ENCODE results near the gene ZDHHC18. TPM values are rescaled to one million over a fixed set of nuclear protein-coding genes. Genes with fewer than 3 reads are reported as not detected.

ZDHHC18 gene
- total RNA-seq, 1 experiment from 2014 or later = 21.3 TPM

DNA sequence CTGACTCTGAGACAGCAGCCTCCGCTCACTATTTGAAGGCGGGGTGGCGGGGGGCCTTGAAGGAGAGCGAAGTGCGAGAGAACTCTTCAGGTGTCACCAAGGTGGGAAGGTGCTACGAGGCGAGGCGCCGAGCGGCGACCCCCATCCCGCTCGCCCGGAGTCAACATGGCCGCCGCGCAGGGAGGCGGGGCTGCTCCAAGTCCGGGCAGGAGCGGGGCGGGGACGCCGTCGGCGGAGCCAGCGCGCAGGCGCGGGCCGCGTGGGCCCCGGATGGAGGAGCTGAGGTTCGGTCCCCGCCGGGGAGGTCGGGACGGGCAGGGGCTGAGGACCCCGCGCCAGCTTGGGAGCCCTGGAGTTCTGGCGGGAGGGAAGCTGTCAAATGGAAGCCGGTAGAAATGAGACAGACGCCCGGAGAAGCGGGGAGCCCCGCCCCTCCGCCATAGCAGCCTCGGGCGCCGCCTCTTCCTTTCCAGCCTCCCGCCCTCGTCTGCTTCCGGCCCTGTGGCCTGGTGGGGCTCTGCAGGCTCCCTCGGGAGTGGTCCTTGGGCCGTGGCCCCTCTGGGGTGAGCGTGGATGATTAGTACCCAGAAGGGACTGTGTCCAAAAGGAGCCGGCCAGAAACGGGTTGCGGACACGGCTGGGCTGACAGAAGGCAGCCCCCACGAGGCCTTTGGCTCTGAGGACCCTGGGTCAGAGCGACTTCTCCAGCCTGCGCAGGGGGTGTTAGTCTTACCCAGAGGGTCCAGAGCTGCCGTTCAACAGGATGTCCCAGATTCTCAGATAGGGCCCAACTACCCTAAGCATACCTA is 38.6 kb upstream of the ZDHHC18 start, which contains the start of gene PIGV:
TSS of gene PIGV (plus strand) at position 245 of the 809 bp plus-strand sequence. CDS start 2,866 bp downstream, outside the sequence.
- H3K27me3 Mint-ChIP-seq (ENCODE audit: insufficient read depth, unreplicated experiment) = no peaks in the 10 kb centered on the region
- Histone ChIP-seq H3K9me3 (no peaks in the 10 kb centered on the region), H3K4me1 (peaks cover 44% of the 10 kb centered on the region), H3K36me3 (ENCODE audit: control insufficient read depth, insufficient read depth, low read length) (no peaks in the 10 kb centered on the region), H3K27me3 (replicated peaks; ENCODE audit: control insufficient read depth, insufficient read depth, low read length) (no peaks in the 10 kb centered on the region), H3K4me3 (ENCODE audit: low read depth, low read length) (peak within 1 kb of the TSS; percentile 77)
- H3K4me1 Mint-ChIP-seq (ENCODE audit: low read depth, unreplicated experiment) = peaks cover 30% of the 10 kb centered on the region
- TF ChIP-seq, protein P1, sequence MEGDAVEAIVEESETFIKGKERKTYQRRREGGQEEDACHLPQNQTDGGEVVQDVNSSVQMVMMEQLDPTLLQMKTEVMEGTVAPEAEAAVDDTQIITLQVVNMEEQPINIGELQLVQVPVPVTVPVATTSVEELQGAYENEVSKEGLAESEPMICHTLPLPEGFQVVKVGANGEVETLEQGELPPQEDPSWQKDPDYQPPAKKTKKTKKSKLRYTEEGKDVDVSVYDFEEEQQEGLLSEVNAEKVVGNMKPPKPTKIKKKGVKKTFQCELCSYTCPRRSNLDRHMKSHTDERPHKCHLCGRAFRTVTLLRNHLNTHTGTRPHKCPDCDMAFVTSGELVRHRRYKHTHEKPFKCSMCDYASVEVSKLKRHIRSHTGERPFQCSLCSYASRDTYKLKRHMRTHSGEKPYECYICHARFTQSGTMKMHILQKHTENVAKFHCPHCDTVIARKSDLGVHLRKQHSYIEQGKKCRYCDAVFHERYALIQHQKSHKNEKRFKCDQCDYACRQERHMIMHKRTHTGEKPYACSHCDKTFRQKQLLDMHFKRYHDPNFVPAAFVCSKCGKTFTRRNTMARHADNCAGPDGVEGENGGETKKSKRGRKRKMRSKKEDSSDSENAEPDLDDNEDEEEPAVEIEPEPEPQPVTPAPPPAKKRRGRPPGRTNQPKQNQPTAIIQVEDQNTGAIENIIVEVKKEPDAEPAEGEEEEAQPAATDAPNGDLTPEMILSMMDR (IDR thresholded peaks at IDR 0.05; ENCODE audit: insufficient read depth in 1 of 2, low read depth in 1 of 2, low read length in 1 of 2, severe bottlenecking in 1 of 2, unreplicated experiment in 1 of 2) = no peak
- BruUV-seq (replicated peaks) = TSS peak; percentile 32
- H3K36me3 Mint-ChIP-seq (ENCODE audit: insufficient read depth, unreplicated experiment) = peaks cover 29% of the 10 kb centered on the region
- ChIA-PET CTCF (interaction anchor here (0.7 to 2.3 kb wide), 11 partner anchors 45 to 189 kb away, joined by 3 to 27 read pairs (median 6); partner anchors contain the start of gene ARID1A), POLR2A (interaction anchor here (0.5 to 2.7 kb wide), 4 partner anchors 51 to 102 kb away, joined by 3 to 16 read pairs (median 6); partner anchors contain the start of gene GPN2)
- peak within 1 kb of the TSS; percentile 87 for H3K4me3 Mint-ChIP-seq (ENCODE audit: unreplicated experiment)
- H3K9me3 Mint-ChIP-seq (ENCODE audit: unreplicated experiment) = no peaks in the 10 kb centered on the region
- H3K27ac Mint-ChIP-seq (ENCODE audit: unreplicated experiment) = peak within 1 kb of the TSS; percentile 90
- intact Hi-C loops (cut with micrococcal nuclease; ENCODE audit: unreplicated experiment) = loop anchor here (1.0 kb wide), 1 partner anchor 96 kb away; no protein-coding TSS in a partner anchor
- peak; percentile 82 to 89 for DNase-seq

DNA sequence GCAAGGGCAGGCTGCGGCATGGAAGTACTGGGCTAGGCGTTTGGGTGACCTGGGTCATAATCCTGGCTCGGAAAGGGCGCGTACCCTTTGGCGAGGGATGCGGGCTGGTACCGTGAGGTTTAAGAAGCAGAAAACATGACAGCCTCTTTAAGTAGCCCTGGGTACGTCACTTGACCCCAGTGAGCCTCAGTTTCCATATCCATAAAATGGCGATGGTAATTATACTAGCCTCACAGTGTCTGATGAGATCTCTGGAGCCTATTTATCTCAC is 38.0 kb upstream of the ZDHHC18 start:
- TF ChIP-seq, protein P1 (IDR thresholded peaks at IDR 0.05; ENCODE audit: insufficient read depth in 1 of 2, low read depth in 1 of 2, low read length in 1 of 2, severe bottlenecking in 1 of 2, unreplicated experiment in 1 of 2) = no peak
- Mint-ChIP-seq H3K4me1 (ENCODE audit: low read depth, unreplicated experiment) (peaks cover 27% of the 10 kb centered on the region), H3K27ac (ENCODE audit: unreplicated experiment) (peak overlapping the region; percentile 90), H3K36me3 (ENCODE audit: insufficient read depth, unreplicated experiment) (peaks cover 30% of the 10 kb centered on the region), H3K4me3 (ENCODE audit: unreplicated experiment) (peak overlapping the region; percentile 87), H3K27me3 (ENCODE audit: insufficient read depth, unreplicated experiment) (no peaks in the 10 kb centered on the region), H3K9me3 (ENCODE audit: unreplicated experiment) (no peaks in the 10 kb centered on the region)
- ChIA-PET POLR2A (interaction anchor here (0.7 to 2.7 kb wide), 4 partner anchors 77 to 111 kb away, joined by 3 to 16 read pairs (median 5); no protein-coding TSS in a partner anchor), CTCF (interaction anchor here (0.5 to 2.3 kb wide), 16 partner anchors 45 to 289 kb away, joined by 3 to 27 read pairs (median 6); partner anchors contain the start of gene ARID1A)
- Histone ChIP-seq H3K4me3 (ENCODE audit: low read depth, low read length) (peak overlapping the region; percentile 77), H3K4me1 (peaks cover 38% of the 10 kb centered on the region), H3K36me3 (ENCODE audit: control insufficient read depth, insufficient read depth, low read length) (no peaks in the 10 kb centered on the region), H3K9me3 (no peaks in the 10 kb centered on the region), H3K27me3 (replicated peaks; ENCODE audit: control insufficient read depth, insufficient read depth, low read length) (no peaks in the 10 kb centered on the region)
- no TSS peak for BruUV-seq (replicated peaks)
- DNase-seq = no peak
- intact Hi-C loops (cut with micrococcal nuclease; ENCODE audit: unreplicated experiment) = loop anchor here (1.0 kb wide), 1 partner anchor 96 kb away; no protein-coding TSS in a partner anchor

DNA sequence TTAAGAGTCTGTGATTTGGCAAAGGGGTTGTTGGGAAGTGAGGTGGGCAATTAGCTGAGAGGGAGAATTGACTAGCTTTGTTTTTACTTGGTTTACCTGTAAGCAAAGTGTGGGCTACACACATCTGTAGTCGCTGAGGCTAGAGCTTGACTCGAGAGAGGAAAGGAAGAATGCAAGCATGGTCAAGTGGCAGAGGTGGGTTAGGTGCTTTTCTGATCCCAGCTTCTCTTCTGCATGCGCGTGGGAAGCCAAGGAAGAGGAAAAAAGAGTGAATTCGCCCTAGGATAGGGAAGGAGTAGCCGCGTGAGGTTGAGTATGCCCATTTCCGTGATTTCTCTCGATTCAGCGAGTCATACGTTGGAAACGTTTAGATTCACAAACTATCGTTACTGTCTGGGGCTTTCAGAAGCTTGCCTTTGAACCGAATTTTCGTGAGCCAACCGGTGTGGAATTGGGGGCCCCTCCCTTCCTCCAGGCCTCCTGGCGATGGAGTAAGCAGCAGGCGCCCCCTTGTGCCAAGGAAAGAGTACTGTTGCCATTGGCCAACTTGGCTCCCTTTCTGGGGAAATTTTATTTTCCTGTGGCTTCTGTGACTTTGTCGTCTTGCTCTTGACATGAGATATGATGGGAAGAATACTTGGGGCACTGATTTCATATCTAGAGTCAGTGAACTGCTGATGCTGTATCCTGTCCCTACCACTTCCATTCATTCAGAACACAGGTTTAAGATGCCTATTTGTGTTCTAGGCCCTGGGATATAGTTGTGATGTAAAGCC is 37.5 kb upstream of the ZDHHC18 start:
- Mint-ChIP-seq H3K36me3 (ENCODE audit: insufficient read depth, unreplicated experiment) (peaks cover 30% of the 10 kb centered on the region), H3K27ac (ENCODE audit: unreplicated experiment) (peak overlapping the region; percentile 90), H3K27me3 (ENCODE audit: insufficient read depth, unreplicated experiment) (no peaks in the 10 kb centered on the region), H3K9me3 (ENCODE audit: unreplicated experiment) (no peaks in the 10 kb centered on the region), H3K4me3 (ENCODE audit: unreplicated experiment) (peak overlapping the region; percentile 87), H3K4me1 (ENCODE audit: low read depth, unreplicated experiment) (peaks cover 27% of the 10 kb centered on the region)
- TF ChIP-seq, protein P1 (IDR thresholded peaks at IDR 0.05; ENCODE audit: insufficient read depth in 1 of 2, low read depth in 1 of 2, low read length in 1 of 2, severe bottlenecking in 1 of 2, unreplicated experiment in 1 of 2) = peak; percentile 78 to 88
- Histone ChIP-seq H3K9me3 (no peaks in the 10 kb centered on the region), H3K36me3 (ENCODE audit: control insufficient read depth, insufficient read depth, low read length) (no peaks in the 10 kb centered on the region), H3K4me1 (peaks cover 33% of the 10 kb centered on the region), H3K4me3 (ENCODE audit: low read depth, low read length) (peak overlapping the region; percentile 77), H3K27me3 (replicated peaks; ENCODE audit: control insufficient read depth, insufficient read depth, low read length) (no peaks in the 10 kb centered on the region)
- peak; percentile 77 to 80 for DNase-seq
- ChIA-PET POLR2A (interaction anchor here (0.5 to 2.7 kb wide), 5 partner anchors 76 to 163 kb away, joined by 3 to 16 read pairs (median 3); no protein-coding TSS in a partner anchor), CTCF (interaction anchor here (0.5 to 2.3 kb wide), 15 partner anchors 46 to 290 kb away, joined by 3 to 27 read pairs (median 6); partner anchors contain the start of gene ARID1A)
- intact Hi-C loops (cut with micrococcal nuclease; ENCODE audit: unreplicated experiment) = loop anchor here (1.0 kb wide), 3 partner anchors 97 to 187 kb away; no protein-coding TSS in a partner anchor
- BruUV-seq (replicated peaks) = no TSS peak
